ENCODE results near the gene SPINK9. TPM values are rescaled to one million over a fixed set of nuclear protein-coding genes. Genes with fewer than 3 reads are reported as not detected.
"Not testable (repeated sequence)": the region's sequence is repeated elsewhere in the genome, so short reads cannot be mapped to it uniquely, and the experiment has no call there.

The SPINK9 gene
- total RNA-seq, 1 experiment from 2014 or later, result not detected

- H3K9me3 Mint-ChIP-seq (ENCODE audit: low read depth, unreplicated experiment), result peaks cover 7% of the 10 kb centered on the region
- no TSS peak for BruUV-seq (replicated peaks)
- no peaks in the 10 kb centered on the region for H3K27me3 Mint-ChIP-seq (ENCODE audit: unreplicated experiment)
- no peak overlapping the region for H3K27ac Mint-ChIP-seq (ENCODE audit: unreplicated experiment)
- H3K36me3 Mint-ChIP-seq (ENCODE audit: insufficient read depth, unreplicated experiment), result no peaks in the 10 kb centered on the region
- DNase-seq, result peak; percentile 36
- H3K4me3 Mint-ChIP-seq (ENCODE audit: low read depth, unreplicated experiment), result no peak overlapping the region
- CTCF ChIA-PET, result interaction anchor here (0.6 to 2.1 kb wide), 13 partner anchors 17 to 417 kb away, joined by 3 to 16 read pairs (median 5); no protein-coding TSS in a partner anchor
- peak; percentile 37 for TF ChIP-seq CTCF (IDR thresholded peaks at IDR 0.05; ENCODE audit: unreplicated experiment)
- intact Hi-C loops (cut with micrococcal nuclease; ENCODE audit: unreplicated experiment), result loop anchor here (1.0 kb wide), 2 partner anchors 38 to 60 kb away; no protein-coding TSS in a partner anchor
- peaks cover 6% of the 10 kb centered on the region for H3K4me1 Mint-ChIP-seq (ENCODE audit: low read depth, unreplicated experiment)
Measured at GRCh38 chr5:148314187-148314586, 21.2 kb upstream of the SPINK9 start.

GRCh38 chr5:148314731-148315130, 20.6 kb upstream of the SPINK9 start:
- intact Hi-C loops (cut with micrococcal nuclease; ENCODE audit: unreplicated experiment), result loop anchor here (1.0 kb wide), 2 partner anchors 38 to 60 kb away; no protein-coding TSS in a partner anchor
- peaks cover 10% of the 10 kb centered on the region for H3K4me1 Mint-ChIP-seq (ENCODE audit: low read depth, unreplicated experiment)
- no peak for DNase-seq
- peaks cover 3% of the 10 kb centered on the region for H3K36me3 Mint-ChIP-seq (ENCODE audit: insufficient read depth, unreplicated experiment)
- H3K27me3 Mint-ChIP-seq (ENCODE audit: unreplicated experiment), result no peaks in the 10 kb centered on the region
- CTCF ChIA-PET, result interaction anchor here (0.7 to 2.1 kb wide), 11 partner anchors 8 to 416 kb away, joined by 3 to 16 read pairs (median 5); no protein-coding TSS in a partner anchor
- H3K9me3 Mint-ChIP-seq (ENCODE audit: low read depth, unreplicated experiment), result peaks cover 2% of the 10 kb centered on the region
- no TSS peak for BruUV-seq (replicated peaks)
- no peak overlapping the region for H3K4me3 Mint-ChIP-seq (ENCODE audit: low read depth, unreplicated experiment)
- H3K27ac Mint-ChIP-seq (ENCODE audit: unreplicated experiment), result no peak overlapping the region
- no peak for TF ChIP-seq CTCF (IDR thresholded peaks at IDR 0.05; ENCODE audit: unreplicated experiment)

- Mint-ChIP-seq H3K4me3 (ENCODE audit: low read depth, unreplicated experiment) (peak overlapping the region; percentile 78), H3K27ac (ENCODE audit: unreplicated experiment) (peak overlapping the region; percentile 16)
- intact Hi-C loops (cut with micrococcal nuclease; ENCODE audit: unreplicated experiment); H3K27me3 Mint-ChIP-seq (ENCODE audit: unreplicated experiment); H3K4me1 Mint-ChIP-seq (ENCODE audit: low read depth, unreplicated experiment); BruUV-seq (replicated peaks); H3K36me3 Mint-ChIP-seq (ENCODE audit: insufficient read depth, unreplicated experiment); H3K9me3 Mint-ChIP-seq (ENCODE audit: low read depth, unreplicated experiment); DNase-seq: not testable (repeated sequence)
- CTCF ChIA-PET, result interaction anchor here (0.7 to 1.6 kb wide), 3 partner anchors 17 to 528 kb away, joined by 4 to 5 read pairs (median 5); no protein-coding TSS in a partner anchor
Measured at GRCh38 chr5:148320011-148320963, 15.1 kb upstream of the SPINK9 start.

- no TSS peak for BruUV-seq (replicated peaks)
- Mint-ChIP-seq H3K36me3 (ENCODE audit: insufficient read depth, unreplicated experiment) (no peaks in the 10 kb centered on the region), H3K9me3 (ENCODE audit: low read depth, unreplicated experiment) (no peaks in the 10 kb centered on the region), H3K4me3 (ENCODE audit: low read depth, unreplicated experiment) (no peak overlapping the region), H3K27ac (ENCODE audit: unreplicated experiment) (no peak overlapping the region), H3K4me1 (ENCODE audit: low read depth, unreplicated experiment) (peaks cover 9% of the 10 kb centered on the region), H3K27me3 (ENCODE audit: unreplicated experiment) (no peaks in the 10 kb centered on the region)
- DNase-seq, result no peak
- CTCF ChIA-PET, result interaction anchor here (1.0 kb wide), 1 partner anchor 9 kb away, joined by 3 read pairs; no protein-coding TSS in a partner anchor
- TF ChIP-seq CTCF (IDR thresholded peaks at IDR 0.05; ENCODE audit: unreplicated experiment), result no peak
- intact Hi-C loops (cut with micrococcal nuclease; ENCODE audit: unreplicated experiment), result no loop called here
Measured at GRCh38 chr5:148333262-148333849, 2.0 kb upstream of the SPINK9 start.
